SU-DHL-6 (cell line): Measurements from ENCODE around the gene RAB44.

Experiments used
- H2AFZ ChIP-seq: fragments of 200-600 bp; sonication (generic); 2 replicates; pipeline ENCODE4 v1.6.1; 2014; ENCODE audit warnings: low read depth, mild to moderate bottlenecking, moderate library complexity, mixed read lengths, antibody characterized with exemption, low read length; ENCODE audit not compliant: severe bottlenecking
- H3F3A ChIP-seq: fragments of 200-600 bp; shearing (Covaris generic); 2 replicates; pipeline ENCODE4 v1.6.0; 2016; ENCODE audit warnings: antibody characterized with exemption, mild to moderate bottlenecking; ENCODE audit not compliant: insufficient read depth
- H3K27ac ChIP-seq: fragments of 200-600 bp; sonication (generic); 2 replicates; pipeline ENCODE4 v1.5.1; 2016; ENCODE audit warnings: low read depth, mild to moderate bottlenecking, low read length, moderate library complexity, mixed read lengths
- H3K27me3 ChIP-seq: fragments of 200-600 bp; sonication (generic), shearing (Covaris generic); 2 replicates; pipeline ENCODE4 v1.6.0; 2014; ENCODE audit warnings: mild to moderate bottlenecking, low read length
- H3K36me3 ChIP-seq: fragments of 200-600 bp; sonication (generic); 2 replicates; pipeline ENCODE4 v1.6.1; 2014; ENCODE audit warnings: mild to moderate bottlenecking, low read length, mixed read lengths
- H3K4me2 ChIP-seq: fragments of 300-600, 200-600 bp; shearing (Covaris generic), sonication (generic); 2 replicates; pipeline ENCODE4 v1.6.0; 2014; ENCODE audit warnings: low read length, low read depth, mild to moderate bottlenecking; ENCODE audit not compliant: poor library complexity, severe bottlenecking
- H3K4me3 ChIP-seq: fragments of 200-600 bp; sonication (generic); 2 replicates; pipeline ENCODE4 v1.5.1; 2014; ENCODE audit warnings: antibody characterized with exemption, low read length, mild to moderate bottlenecking, mixed read lengths; ENCODE audit not compliant: insufficient read depth, poor library complexity, severe bottlenecking
- H3K79me2 ChIP-seq: fragments of 200-600 bp; sonication (generic); 2 replicates; pipeline ENCODE4 v1.6.1; 2014; ENCODE audit warnings: mild to moderate bottlenecking, low read length, moderate library complexity; ENCODE audit not compliant: insufficient read depth
- H3K9ac ChIP-seq: fragments of 200-600 bp; sonication (generic); 2 replicates; pipeline ENCODE4 v1.7.0; 2014; ENCODE audit warnings: mild to moderate bottlenecking, low read length
- H3K9me2 ChIP-seq: fragments of 200-600 bp; sonication (generic); replicated peaks from 2 replicates; pipeline ENCODE4 v1.6.1; 2014; ENCODE audit warnings: low read length; ENCODE audit not compliant: insufficient read depth
- H3K9me3 ChIP-seq: fragments of 200-600 bp; sonication (generic); 2 replicates; pipeline ENCODE4 v1.6.1; 2014; ENCODE audit warnings: low read length, mixed read lengths; ENCODE audit not compliant: insufficient read depth
- H4K20me1 ChIP-seq: fragments of 200-600 bp; sonication (generic); 2 replicates; pipeline ENCODE4 v1.6.1; 2014; ENCODE audit warnings: low read depth, mild to moderate bottlenecking, antibody characterized with exemption, low read length, moderate library complexity, mixed read lengths
- CTCF ChIP-seq: fragments of 200-600 bp; sonication (generic); IDR thresholded peaks from one replicate; pipeline ENCODE4 v1.5.1; 2017; ENCODE audit warnings: antibody characterized with exemption, mild to moderate bottlenecking, low read length, moderate library complexity; ENCODE audit not compliant: insufficient read depth, poor library complexity, severe bottlenecking
- EZH2phosphoT487 ChIP-seq: fragments of 200-600 bp; sonication (generic), shearing (Covaris generic); conservative IDR thresholded peaks from 2 replicates; pipeline ENCODE4 v1.6.1; 2018; ENCODE audit warnings: mild to moderate bottlenecking, antibody characterized with exemption, low read length, moderate library complexity, mixed read lengths

Gene RAB44

DNA sequence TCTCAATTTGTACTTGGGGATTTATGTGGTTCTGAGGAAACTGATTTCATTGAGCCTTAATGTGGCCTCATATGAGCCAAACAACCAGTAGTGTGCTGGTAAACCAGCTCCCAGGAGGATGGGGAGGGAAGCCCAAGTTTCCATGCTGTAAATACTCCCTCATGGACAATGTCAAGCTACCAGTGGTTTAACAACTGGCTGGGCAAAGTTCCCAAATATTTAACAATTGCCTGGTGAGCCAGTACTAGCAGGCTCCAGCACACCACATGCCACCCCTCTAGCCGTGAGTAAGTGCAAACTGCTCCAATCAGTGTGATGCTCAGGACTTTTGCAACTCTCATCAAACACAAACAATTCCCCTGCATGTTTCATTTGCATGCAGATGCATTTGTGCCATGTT, 38.4 kb upstream of the RAB44 start:
- H4K20me1 ChIP-seq: no peaks in the 10 kb centered on the region
- no peaks in the 10 kb centered on the region for H3K79me2 ChIP-seq
- no peak for TF ChIP-seq CTCF
- TF ChIP-seq EZH2phosphoT487: no peak
- H3K36me3 ChIP-seq: no peaks in the 10 kb centered on the region
- no peaks in the 10 kb centered on the region for H3K9me2 ChIP-seq
- peaks cover 22% of the 10 kb centered on the region for H3F3A ChIP-seq
- no peak overlapping the region for H3K4me3 ChIP-seq
- H3K9me3 ChIP-seq: no peaks in the 10 kb centered on the region
- H3K27ac ChIP-seq: no peak overlapping the region
- no peak overlapping the region for H3K9ac ChIP-seq
- no peaks in the 10 kb centered on the region for H3K27me3 ChIP-seq
- H3K4me2 ChIP-seq: no peak overlapping the region
- H2AFZ ChIP-seq: no peak overlapping the region

DNA sequence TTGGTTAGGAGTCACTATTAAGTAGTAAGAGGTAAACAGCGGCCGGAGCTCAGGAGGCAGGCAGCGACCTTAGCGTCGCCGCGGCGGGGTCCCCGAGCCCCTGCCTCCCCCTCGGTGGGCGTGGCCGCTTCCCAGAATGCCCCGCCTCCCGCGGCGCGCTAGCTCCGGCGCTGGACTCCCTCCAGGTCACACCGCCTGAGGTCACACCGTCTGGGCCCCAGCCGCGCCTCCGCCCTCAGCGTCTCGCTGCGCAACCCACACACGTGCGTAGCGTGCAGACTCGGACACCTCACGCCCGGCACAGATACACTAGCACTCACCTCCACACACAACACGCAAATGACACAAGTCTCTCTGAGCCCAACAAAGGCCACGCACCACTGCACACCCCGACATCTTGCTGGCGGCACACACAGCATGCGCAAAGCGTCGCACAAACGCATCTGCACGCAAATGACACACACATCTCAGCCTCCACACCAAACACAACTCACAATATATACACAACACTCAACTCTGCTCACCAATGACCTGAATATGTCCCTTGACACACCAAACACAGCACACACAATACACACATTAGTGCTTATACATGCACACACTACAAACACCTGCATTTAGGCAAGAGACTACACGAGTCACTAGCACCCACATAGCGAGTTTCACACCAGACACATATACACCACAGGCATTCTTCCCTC, 36.7 kb upstream of the RAB44 start:
- H3K36me3 ChIP-seq: no peaks in the 10 kb centered on the region
- peaks cover 22% of the 10 kb centered on the region for H3F3A ChIP-seq
- H2AFZ ChIP-seq: no peak overlapping the region
- no peak for TF ChIP-seq CTCF
- no peak for TF ChIP-seq EZH2phosphoT487
- no peak overlapping the region for H3K27ac ChIP-seq
- no peaks in the 10 kb centered on the region for H3K9me2 ChIP-seq
- no peak overlapping the region for H3K4me3 ChIP-seq
- H3K79me2 ChIP-seq: no peaks in the 10 kb centered on the region
- H4K20me1 ChIP-seq: no peaks in the 10 kb centered on the region
- H3K9me3 ChIP-seq: no peaks in the 10 kb centered on the region
- H3K9ac ChIP-seq: no peak overlapping the region
- H3K4me2 ChIP-seq: no peak overlapping the region
- H3K27me3 ChIP-seq: no peaks in the 10 kb centered on the region

- Histone ChIP-seq H3F3A (peaks cover 27% of the 10 kb centered on the region), H3K4me2 (peak overlapping the region; percentile 26), H3K4me3 (no peak overlapping the region), H3K79me2 (no peaks in the 10 kb centered on the region), H4K20me1 (no peaks in the 10 kb centered on the region), H3K9ac (no peak overlapping the region), H2AFZ (no peak overlapping the region), H3K36me3 (no peaks in the 10 kb centered on the region), H3K9me2 (no peaks in the 10 kb centered on the region), H3K9me3 (no peaks in the 10 kb centered on the region), H3K27ac (peak overlapping the region; percentile 5; the same call in 1 of the 2 replicates), H3K27me3 (no peaks in the 10 kb centered on the region)
- TF ChIP-seq CTCF: no peak
- no peak for TF ChIP-seq EZH2phosphoT487
Observed at GRCh38 chr6:36662380-36662779, 35.2 kb upstream of the RAB44 start.
